ENCODE measurements around the gene RD3L.

Gene RD3L

GRCh38 chr14:103896578-103896977 lies 45.8 kb downstream of the RD3L start:
- DNase-seq (ENCODE audit: low spot score) = no peak

DNA sequence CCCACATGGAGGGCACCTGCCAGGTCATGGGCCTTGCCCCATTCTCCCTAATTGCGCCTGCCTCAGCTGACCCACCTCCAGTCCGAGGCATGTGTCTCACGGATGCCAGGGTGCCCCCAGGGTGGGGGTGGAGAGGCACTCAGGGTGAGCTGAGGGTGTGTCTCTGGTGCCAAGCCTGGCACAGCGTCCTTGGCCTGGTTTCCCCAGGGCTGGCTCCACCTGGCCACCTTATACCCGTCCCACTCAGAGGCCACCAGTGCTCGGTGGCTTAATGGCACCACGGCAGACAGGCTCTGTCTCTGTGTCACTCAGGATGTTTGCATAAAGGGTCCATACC lies 47.6 kb downstream of the RD3L start:
- DNase-seq (ENCODE audit: low spot score) = no peak

DNA sequence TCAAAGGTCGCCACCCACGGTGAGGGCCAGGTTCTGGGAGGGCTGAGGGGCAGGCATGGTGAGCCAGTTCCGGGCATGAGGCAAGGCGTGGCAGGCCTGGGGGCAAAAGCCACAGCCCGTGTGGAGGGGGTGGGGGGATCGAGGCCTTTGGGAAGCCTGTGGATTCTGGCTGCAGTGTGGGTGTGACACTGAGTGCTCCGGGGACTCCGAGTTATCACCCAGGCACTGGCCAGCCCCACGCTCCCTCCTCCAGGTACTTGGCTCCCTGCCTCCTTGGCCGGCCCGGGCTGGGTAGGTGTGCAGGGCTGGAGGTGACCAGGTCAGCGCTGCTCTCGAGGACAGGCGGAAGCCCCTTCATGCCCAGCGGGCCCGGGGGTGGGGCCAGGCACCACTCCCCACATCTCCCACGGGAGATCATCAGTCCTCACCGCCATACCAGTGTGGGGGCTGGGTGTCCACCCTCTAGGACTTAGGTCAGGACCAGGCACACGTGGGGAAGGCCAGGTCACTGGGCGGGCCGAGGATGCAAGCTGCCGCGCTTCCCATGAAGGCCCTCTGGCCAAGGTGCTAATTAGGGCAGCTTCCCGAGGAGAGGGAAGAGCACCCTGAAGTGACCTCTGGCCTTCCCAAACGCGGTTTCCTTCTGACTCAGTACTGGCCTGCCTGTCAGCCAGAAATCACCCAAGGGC lies 48.2 kb downstream of the RD3L start:
- DNase-seq (ENCODE audit: low spot score) = no peak

- no peak for DNase-seq (ENCODE audit: low spot score)
Observed at GRCh38 chr14:103892247-103892646, 50.1 kb downstream of the RD3L start.

DNA sequence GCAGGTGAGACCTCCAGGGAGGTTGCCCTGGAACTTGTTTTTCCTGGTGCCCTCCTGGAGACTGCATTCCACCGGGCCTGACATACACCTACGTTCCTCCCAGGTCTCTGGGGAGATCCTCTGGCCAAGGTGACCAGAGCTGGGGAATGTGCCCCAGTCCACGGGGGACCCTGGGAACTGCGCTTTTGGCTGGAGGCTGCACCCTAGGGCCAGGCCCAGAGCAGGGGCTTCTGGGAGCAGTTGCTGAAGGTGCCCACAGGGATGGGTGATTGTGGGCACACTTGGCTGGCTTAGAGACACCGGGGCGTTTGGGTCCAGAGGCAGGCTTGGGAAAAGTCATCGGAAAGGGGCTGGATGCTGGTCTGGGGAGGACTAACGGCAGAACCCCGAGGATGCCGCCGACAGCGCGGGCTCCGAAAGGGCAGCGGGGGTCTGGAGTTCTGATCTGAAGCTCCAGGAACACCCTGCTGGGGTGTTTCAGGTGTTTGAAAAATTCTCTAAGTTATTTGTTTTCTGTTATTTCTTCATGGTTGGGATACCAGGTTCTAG lies 50.6 kb downstream of the RD3L start:
- peak; percentile 6 for DNase-seq (ENCODE audit: low spot score)

- peak; percentile 10 for DNase-seq (ENCODE audit: low spot score)
Observed at GRCh38 chr14:103890821-103891666, 51.3 kb downstream of the RD3L start.

All from AG08396 (cell line).